HG02642 (cell line): ENCODE data around the gene MLLT1.

Experiments used
- ATAC-seq: cut with Tn5 transposase; IDR thresholded peaks from one replicate; pipeline ENCODE4 v1.9.1; 2021; ENCODE audit warnings: mild to moderate bottlenecking; ENCODE audit not compliant: unreplicated experiment, poor library complexity

Gene MLLT1

GRCh38 chr19:6260912-6261650, 18.7 kb downstream of the MLLT1 start:
- no peak for ATAC-seq

GRCh38 chr19:6260376-6260775, 19.4 kb downstream of the MLLT1 start:
- ATAC-seq = no peak

- no peak for ATAC-seq
Measured at GRCh38 chr19:6259312-6259861, 20.4 kb downstream of the MLLT1 start.

- ATAC-seq = no peak
Measured at GRCh38 chr19:6258812-6259311, 20.9 kb downstream of the MLLT1 start.

- no peak for ATAC-seq
Measured at GRCh38 chr19:6253954-6254733, 25.6 kb downstream of the MLLT1 start.

GRCh38 chr19:6252066-6252465, 27.7 kb downstream of the MLLT1 start:
- no peak for ATAC-seq

- no peak for ATAC-seq
Measured at GRCh38 chr19:6250909-6251308, 28.9 kb downstream of the MLLT1 start.

- ATAC-seq = no peak
Measured at GRCh38 chr19:6250024-6250615, 29.7 kb downstream of the MLLT1 start.

- no peak for ATAC-seq
Measured at GRCh38 chr19:6249296-6249695, 30.5 kb downstream of the MLLT1 start.

GRCh38 chr19:6248844-6249243, 30.9 kb downstream of the MLLT1 start:
- no peak for ATAC-seq

GRCh38 chr19:6248341-6248740, 31.4 kb downstream of the MLLT1 start:
- no peak for ATAC-seq

GRCh38 chr19:6247007-6247288, 32.8 kb downstream of the MLLT1 start:
- no peak for ATAC-seq

- no peak for ATAC-seq
Measured at GRCh38 chr19:6246174-6247006, 33.4 kb downstream of the MLLT1 start.

- no peak for ATAC-seq
Measured at GRCh38 chr19:6242677-6243076, 37.1 kb downstream of the MLLT1 start.

GRCh38 chr19:6241680-6242377, 37.9 kb downstream of the MLLT1 start:
- ATAC-seq = no peak

- ATAC-seq = no peak
Measured at GRCh38 chr19:6241056-6241455, 38.7 kb downstream of the MLLT1 start.

GRCh38 chr19:6239871-6240676, 39.7 kb downstream of the MLLT1 start:
- no peak for ATAC-seq

GRCh38 chr19:6239401-6239844, 40.4 kb downstream of the MLLT1 start:
- no peak for ATAC-seq
